H1 (cell line): Measurements from ENCODE around the gene PHC2. TPM values are rescaled to one million over a fixed set of nuclear protein-coding genes. Genes with fewer than 3 reads are reported as not detected.

Experiments used
- CTCF ChIA-PET: fragments of 300-600 bp; sonication (Branson Sonifier 250); formaldehyde crosslinking; loops from one replicate; lab custom pipeline; 2021; ENCODE audit not compliant: partially characterized antibody; lab: Charles Lee
- POLR2A ChIA-PET: fragments of 300-600 bp; sonication (Branson Sonifier 250); formaldehyde crosslinking; loops from one replicate; lab custom pipeline; 2021; ENCODE audit warnings: inconsistent platforms; ENCODE audit not compliant: partially characterized antibody; lab: Charles Lee
- DNase-seq, 2 experiments: peaks; one replicate each; pipeline versions ENCODE4 v3.0.0 to v3.0.0-alpha.2; 2010 to 2022; ENCODE audit warnings: low spot score in 2 of 2, low read depth in 1 of 2, mixed read lengths in 1 of 2
- FAIRE-seq: peaks from 2 replicates; lab custom pipeline; 2011; peaks lifted over from hg19 to GRCh38; lab: Jason Lieb, UNC
- H2AFZ ChIP-seq: 2 replicates; pipeline ENCODE4 v1.8.1; 2012; ENCODE audit warnings: low read length, inconsistent platforms
- H2AK5ac ChIP-seq: 2 replicates; pipeline ENCODE4 v1.6.1; 2013; ENCODE audit warnings: low read depth, low read length
- H2BK120ac ChIP-seq: replicated peaks from 2 replicates; pipeline ENCODE3; 2013; ENCODE audit warnings: low read depth, low read length, inconsistent platforms
- H2BK12ac ChIP-seq: 2 replicates; pipeline ENCODE4 v1.6.1; 2013; ENCODE audit warnings: low read depth, low read length
- H2BK15ac ChIP-seq: 2 replicates; pipeline ENCODE4 v1.6.1; 2013; ENCODE audit warnings: low read length
- H2BK20ac ChIP-seq: 2 replicates; pipeline ENCODE4 v1.6.1; 2013; ENCODE audit warnings: low read length
- H2BK5ac ChIP-seq: 2 replicates; pipeline ENCODE4 v1.6.1; 2013; ENCODE audit warnings: low read depth, low read length
- H3K14ac ChIP-seq: 2 replicates; pipeline ENCODE4 v1.6.1; 2013; ENCODE audit warnings: inconsistent platforms; ENCODE audit not compliant: insufficient read length
- H3K18ac ChIP-seq: 2 replicates; pipeline ENCODE4 v1.6.1; 2013; ENCODE audit warnings: low read length; ENCODE audit errors: extremely low read depth
- H3K23ac ChIP-seq: 2 replicates; pipeline ENCODE4 v1.6.1; 2013; ENCODE audit warnings: inconsistent platforms; ENCODE audit not compliant: insufficient read length
- H3K23me2 ChIP-seq: 2 replicates; pipeline ENCODE4 v1.6.1; 2013; ENCODE audit warnings: low read depth, low read length
- H3K27ac ChIP-seq: 2 replicates; pipeline ENCODE4 v1.6.1; 2011; ENCODE audit warnings: low read depth, low read length, inconsistent platforms
- H3K27me3 ChIP-seq, 4 experiments: replicated peaks in 1 of 4; 1 replicate in 1 of 4; 2 replicates in 3 of 4; pipeline versions ENCODE4 v1.6.1 to v1.8.1; 2011 to 2013; ENCODE audit warnings: low read length in 3 of 4, mild to moderate bottlenecking in 3 of 4, inconsistent platforms in 2 of 4, mixed read lengths in 2 of 4, moderate library complexity in 1 of 4; ENCODE audit not compliant: control insufficient read depth in 3 of 4, insufficient read depth in 3 of 4; ENCODE audit errors: extremely low read depth in 1 of 4
- H3K36me3 ChIP-seq, 4 experiments: 2 replicates each; pipeline versions ENCODE4 v1.6.1 to v1.8.1; 2011 to 2013; ENCODE audit warnings: mild to moderate bottlenecking in 4 of 4, low read length in 3 of 4, moderate library complexity in 2 of 4, control low read depth in 1 of 4, inconsistent platforms in 1 of 4; ENCODE audit not compliant: insufficient read depth in 4 of 4, control insufficient read depth in 2 of 4
- H3K4ac ChIP-seq: replicated peaks from 2 replicates; pipeline ENCODE3; 2013; ENCODE audit warnings: low read length, low read depth, mixed read lengths, inconsistent platforms; ENCODE audit not compliant: insufficient read length
- H3K4me1 ChIP-seq, 4 experiments: replicated peaks in 1 of 4; 1 replicate in 1 of 4; 2 replicates in 3 of 4; pipeline versions ENCODE4 v1.6.1 to v1.8.1; 2011 to 2013; ENCODE audit warnings: low read length in 3 of 4, inconsistent platforms in 2 of 4, mixed read lengths in 1 of 4; ENCODE audit not compliant: insufficient read depth in 4 of 4, control insufficient read depth in 3 of 4
- H3K4me2 ChIP-seq, 2 experiments: 2 replicates each; pipeline versions ENCODE4 v1.6.1 to v1.8.1; 2011 to 2013; ENCODE audit warnings: low read depth in 2 of 2, low read length in 2 of 2, control low read depth in 1 of 2, inconsistent platforms in 1 of 2, mild to moderate bottlenecking in 1 of 2; ENCODE audit not compliant: insufficient read depth in 1 of 2
- H3K4me3 ChIP-seq, 4 experiments: fragments of 200-600, 300-600 bp in 1 of 4; sonication (generic), shearing (Covaris generic), sonication (Bioruptor Twin) in 1 of 4; 2 replicates each; pipeline versions ENCODE4 v1.5.1 to v1.8.1; 2011 to 2016; ENCODE audit warnings: low read length in 4 of 4, low read depth in 3 of 4, control low read depth in 2 of 4, inconsistent platforms in 2 of 4, mild to moderate bottlenecking in 2 of 4, mixed read lengths in 1 of 4, moderate library complexity in 1 of 4; ENCODE audit not compliant: insufficient read depth in 2 of 4; ENCODE audit errors: extremely low read depth in 1 of 4
- H3K56ac ChIP-seq: replicated peaks from 2 replicates; pipeline ENCODE3; 2013; ENCODE audit warnings: low read depth, mild to moderate bottlenecking, mixed read lengths, low read length, inconsistent platforms; ENCODE audit not compliant: insufficient read length
- H3K79me1 ChIP-seq: 2 replicates; pipeline ENCODE4 v1.6.1; 2013; ENCODE audit warnings: low read depth, low read length, control low read depth
- H3K79me2 ChIP-seq, 2 experiments: 2 replicates each; pipeline versions ENCODE4 v1.6.1 to v1.8.1; 2012 to 2013; ENCODE audit warnings: low read length in 2 of 2, mild to moderate bottlenecking in 2 of 2, inconsistent platforms in 1 of 2; ENCODE audit not compliant: insufficient read depth in 2 of 2, control insufficient read depth in 1 of 2
- H3K9ac ChIP-seq, 4 experiments: replicated peaks in 1 of 4; 1 replicate in 1 of 4; 2 replicates in 3 of 4; pipeline versions ENCODE4 v1.6.1 to v1.8.1; 2011 to 2013; ENCODE audit warnings: low read depth in 3 of 4, low read length in 3 of 4, control low read depth in 2 of 4, mild to moderate bottlenecking in 2 of 4, moderate library complexity in 2 of 4, inconsistent platforms in 1 of 4; ENCODE audit errors: extremely low read depth in 1 of 4
- H3K9me3 ChIP-seq, 2 experiments: 2 replicates each; pipeline versions ENCODE4 v1.6.1 to v1.8.1; 2012 to 2013; ENCODE audit warnings: mild to moderate bottlenecking in 2 of 2, moderate library complexity in 2 of 2, control low read depth in 1 of 2, inconsistent platforms in 1 of 2, low read depth in 1 of 2, low read length in 1 of 2, mixed read lengths in 1 of 2; ENCODE audit not compliant: insufficient read depth in 2 of 2
- H4K20me1 ChIP-seq, 2 experiments: replicated peaks in 1 of 2; 2 replicates each; pipeline versions ENCODE3 to v1.8.1; 2011 to 2013; ENCODE audit warnings: inconsistent platforms in 2 of 2, low read length in 2 of 2, mild to moderate bottlenecking in 1 of 2; ENCODE audit not compliant: insufficient read depth in 2 of 2, control insufficient read depth in 1 of 2
- H4K5ac ChIP-seq: 2 replicates; pipeline ENCODE4 v1.6.1; 2013; ENCODE audit warnings: low read length, low read depth, mixed read lengths, inconsistent platforms; ENCODE audit not compliant: insufficient read length
- H4K8ac ChIP-seq: 2 replicates; pipeline ENCODE4 v1.8.0; 2013; ENCODE audit warnings: mild to moderate bottlenecking, moderate library complexity, low read length, inconsistent platforms; ENCODE audit not compliant: insufficient read depth; ENCODE audit errors: extremely low read depth
- H4K91ac ChIP-seq: replicated peaks from 2 replicates; pipeline ENCODE3; 2013; ENCODE audit warnings: low read length, mixed read lengths, inconsistent platforms; ENCODE audit not compliant: insufficient read length
- ASH2L ChIP-seq: fragments of 200-600, 300-600 bp; sonication (generic); IDR thresholded peaks from one replicate; pipeline ENCODE4 v1.7.1; 2017; ENCODE audit warnings: low read length
- BACH1 ChIP-seq: IDR thresholded peaks from 2 replicates; pipeline ENCODE4 v1.6.1; 2012; ENCODE audit warnings: low read length, improper control_type of control experiment
- BRCA1 ChIP-seq: IDR thresholded peaks from 2 replicates; pipeline ENCODE4 v1.6.1; 2012; ENCODE audit warnings: low read depth, low read length, improper control_type of control experiment
- CBX5 ChIP-seq: fragments of 300-800, 300-1000 bp; sonication (generic); IDR thresholded peaks from 2 replicates; pipeline ENCODE4 v1.7.1; 2016; ENCODE audit warnings: antibody characterized with exemption, low read length, low read depth
- CHD2 ChIP-seq: IDR thresholded peaks from 2 replicates; pipeline ENCODE4 v1.6.1; 2012; ENCODE audit warnings: low read length, improper control_type of control experiment
- CREB1 ChIP-seq: IDR thresholded peaks from 2 replicates; pipeline ENCODE4 v1.6.1; 2012; ENCODE audit warnings: inconsistent platforms
- CTBP2 ChIP-seq: IDR thresholded peaks from 2 replicates; pipeline ENCODE4 v1.7.0; 2011; ENCODE audit warnings: borderline replicate concordance, mild to moderate bottlenecking, moderate library complexity, mixed read lengths, low read length; ENCODE audit not compliant: insufficient read depth, insufficient read length
- GABPA ChIP-seq: IDR thresholded peaks from 2 replicates; pipeline ENCODE4 v1.6.1; 2011; ENCODE audit warnings: mild to moderate bottlenecking, low read length, moderate library complexity, borderline replicate concordance; ENCODE audit not compliant: insufficient read depth
- JUND ChIP-seq: IDR thresholded peaks from 2 replicates; pipeline ENCODE4 v1.6.1; 2011; ENCODE audit warnings: mild to moderate bottlenecking, improper control_type of control experiment, low read length
- PHF8 ChIP-seq: fragments of 200-600 bp; sonication (generic); conservative IDR thresholded peaks from 2 replicates; pipeline ENCODE4 v1.7.1; 2012; ENCODE audit warnings: low read depth, mild to moderate bottlenecking, inconsistent platforms, low read length, moderate library complexity
- SUZ12 ChIP-seq: fragments of 200-600 bp; sonication (generic); IDR thresholded peaks from 2 replicates; pipeline ENCODE4 v1.6.1; 2012; ENCODE audit warnings: mild to moderate bottlenecking, inconsistent platforms, low read length, moderate library complexity, mixed read lengths
- TAF1 ChIP-seq: IDR thresholded peaks from 2 replicates; pipeline ENCODE4 v1.6.1; 2011; ENCODE audit warnings: mild to moderate bottlenecking, low read depth, low read length
- TEAD4 ChIP-seq: IDR thresholded peaks from 2 replicates; pipeline ENCODE4 v1.6.1; 2012; ENCODE audit warnings: low read depth, low read length, inconsistent platforms, mixed read lengths
- WGBS, 2 experiments: shearing (Covaris generic) in 1 of 2; methylation state at CpG; one replicate each; pipeline versions ENCODE4 v1.1.6 to v1.1.7; 2013 to 2015; ENCODE audit warnings: low lambda C conversion rate in 2 of 2, mixed read lengths in 2 of 2, inconsistent platforms in 1 of 2, low coverage in 1 of 2, missing lambda C conversion rate in 1 of 2; ENCODE audit not compliant: insufficient replicate concordance in 2 of 2, insufficient coverage in 1 of 2, insufficient read length in 1 of 2; ENCODE audit errors: extremely low coverage in 1 of 2, missing lambda C conversion rate in 1 of 2; 5-methylcytosine and 5-hydroxymethylcytosine counted together
- polyA plus RNA-seq, 7 experiments: library from polyadenylated mRNA; depleted of rRNA in 3 of 7; stranded (reverse) in 5 of 7; unstranded in 2 of 7; fragments of >200 nt in 5 of 7; fragments of 200-250 nt in 2 of 7; gene quantifications; 1 replicate in 5 of 7; 2 replicates in 1 of 7; 4 replicates in 1 of 7; pipeline versions ENCODE4 v1.2.1 to v1.2.3, GENCODE V29; 2011 to 2013; ENCODE audit warnings: missing spikeins in 2 of 7, mixed read lengths in 2 of 7
- total RNA-seq: library from RNA; stranded (reverse); fragmentation: NEBNext Ultra II Directional; extraction: Animal tissue kit (Norgen Biotek cat#: 25700); gene quantifications from 2 replicates; pipeline ENCODE4 v1.2.1, GENCODE V29; 2021
- TF ChIP-seq, protein P1 (sequence below): IDR thresholded peaks from 2 replicates; pipeline ENCODE4 v1.6.1; 2012; ENCODE audit warnings: low read length, inconsistent platforms

Gene PHC2
- total and polyA plus RNA-seq, 2 of the 8 experiments (the other 6 are each of a cell fraction or from before 2014, with no cell fraction given) = 5.6 to 14.2 TPM

DNA sequence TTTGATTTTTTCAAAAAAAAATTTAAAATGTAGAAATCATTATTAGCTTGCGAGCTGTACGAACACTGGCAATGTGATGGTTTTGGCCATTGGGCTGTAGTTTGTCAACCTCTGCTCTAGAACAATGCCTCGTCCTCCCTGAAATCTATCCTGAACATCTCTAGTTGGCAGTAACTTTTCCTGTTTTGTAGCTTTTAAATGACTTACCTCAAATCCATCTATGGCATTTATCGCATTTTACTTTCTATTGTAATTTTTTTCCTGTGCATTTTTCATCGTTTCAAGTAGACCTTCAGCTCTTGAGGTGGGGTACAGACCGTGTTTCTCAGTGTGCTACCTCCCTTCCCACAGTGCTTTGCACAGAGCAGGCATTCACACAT lies 79.6 kb downstream of the PHC2 start:
- H3K23me2 ChIP-seq = peaks cover 10% of the 10 kb centered on the region
- FAIRE-seq = no peak
- no peak overlapping the region for H2BK20ac ChIP-seq
- H3K79me2 ChIP-seq = no peaks in the 10 kb centered on the region
- peaks cover 4 to 25% (median 12%) of the 10 kb centered on the region in 4 experiments for H3K4me1 ChIP-seq
- 82% methylated on average over 6 of the region's 6 CpGs; no CpG with 5 or more reads in 1 of the 2 experiments for WGBS, 2 experiments
- no peak overlapping the region for H2BK5ac ChIP-seq
- H2BK12ac ChIP-seq = no peak overlapping the region
- H3K27ac ChIP-seq = no peak overlapping the region
- H3K23ac ChIP-seq = no peak overlapping the region
- no peaks in the 10 kb centered on the region for H3K9me3 ChIP-seq
- no peaks in the 10 kb centered on the region for H3K79me1 ChIP-seq
- ChIA-PET POLR2A (interaction anchor here (1.5 to 1.7 kb wide), 2 partner anchors 9 to 11 kb away, joined by 5 read pairs; no protein-coding TSS in a partner anchor), CTCF (interaction anchor here (0.7 to 2.2 kb wide), 10 partner anchors 8 to 105 kb away, joined by 3 to 10 read pairs (median 3); partner anchors contain the start of gene A3GALT2)
- no peak overlapping the region for H4K8ac ChIP-seq
- H3K9ac ChIP-seq = no peak overlapping the region
- no peak overlapping the region; a peak in 1 of 4 replicates for H3K4me2 ChIP-seq
- no peak overlapping the region for H2BK15ac ChIP-seq
- no peak overlapping the region for H2BK120ac ChIP-seq
- H2AFZ ChIP-seq = no peak overlapping the region
- no peak overlapping the region for H4K91ac ChIP-seq
- H3K4me3 ChIP-seq = no peak overlapping the region
- H4K20me1 ChIP-seq = peaks cover 5 to 22% of the 10 kb centered on the region in 2 experiments
- H3K14ac ChIP-seq = no peak overlapping the region
- H4K5ac ChIP-seq = no peak overlapping the region
- H3K56ac ChIP-seq = no peak overlapping the region
- H3K27me3 ChIP-seq = peaks cover 50 to 89% (median 79%) of the 10 kb centered on the region in 4 experiments
- H3K18ac ChIP-seq = no peak overlapping the region
- DNase-seq = no peak
- no peak overlapping the region for H2AK5ac ChIP-seq
- H3K4ac ChIP-seq = no peak overlapping the region
- H3K36me3 ChIP-seq = no peaks in the 10 kb centered on the region
- no peak for TF ChIP-seq PHF8
- TF ChIP-seq SUZ12 = no peak
- no peak for TF ChIP-seq CREB1
- TF ChIP-seq BRCA1 = no peak
- no peak for TF ChIP-seq JUND
- no peak for TF ChIP-seq CTBP2
- TF ChIP-seq GABPA = no peak
- TF ChIP-seq CHD2 = no peak
- TF ChIP-seq TEAD4 = no peak
- TF ChIP-seq BACH1 = no peak
- no peak for TF ChIP-seq TAF1
- no peak for TF ChIP-seq ASH2L
- no peak for TF ChIP-seq CBX5
- TF ChIP-seq, protein P1, sequence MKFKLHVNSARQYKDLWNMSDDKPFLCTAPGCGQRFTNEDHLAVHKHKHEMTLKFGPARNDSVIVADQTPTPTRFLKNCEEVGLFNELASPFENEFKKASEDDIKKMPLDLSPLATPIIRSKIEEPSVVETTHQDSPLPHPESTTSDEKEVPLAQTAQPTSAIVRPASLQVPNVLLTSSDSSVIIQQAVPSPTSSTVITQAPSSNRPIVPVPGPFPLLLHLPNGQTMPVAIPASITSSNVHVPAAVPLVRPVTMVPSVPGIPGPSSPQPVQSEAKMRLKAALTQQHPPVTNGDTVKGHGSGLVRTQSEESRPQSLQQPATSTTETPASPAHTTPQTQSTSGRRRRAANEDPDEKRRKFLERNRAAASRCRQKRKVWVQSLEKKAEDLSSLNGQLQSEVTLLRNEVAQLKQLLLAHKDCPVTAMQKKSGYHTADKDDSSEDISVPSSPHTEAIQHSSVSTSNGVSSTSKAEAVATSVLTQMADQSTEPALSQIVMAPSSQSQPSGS = no peak
